ENCODE data around the gene BNIP3. TPM values are rescaled to one million over a fixed set of nuclear protein-coding genes. Genes with fewer than 3 reads are reported as not detected.

The BNIP3 gene
- total RNA-seq, 1 donor from 2014 or later: 29.2 TPM

- TF ChIP-seq CTCF (IDR thresholded peaks at IDR 0.05): no peak
- Mint-ChIP-seq H3K4me3 (ENCODE audit: unreplicated experiment) (no peak overlapping the region), H3K27me3 (ENCODE audit: unreplicated experiment) (peaks cover 13% of the 10 kb centered on the region), H3K27ac (ENCODE audit: unreplicated experiment) (no peak overlapping the region), H3K4me1 (ENCODE audit: unreplicated experiment) (peaks cover 22% of the 10 kb centered on the region), H3K9me3 (ENCODE audit: unreplicated experiment) (no peaks in the 10 kb centered on the region), H3K36me3 (ENCODE audit: unreplicated experiment) (no peaks in the 10 kb centered on the region)
- no peak for DNase-seq (ENCODE audit: extremely low spot score, unreplicated experiment)
Measured at GRCh38 chr10:131998845-131999681, 17.3 kb upstream of the BNIP3 start.

GRCh38 chr10:131998050-131998844, 16.5 kb upstream of the BNIP3 start:
- Mint-ChIP-seq H3K27ac (ENCODE audit: unreplicated experiment) (peak overlapping the region; percentile 78), H3K4me1 (ENCODE audit: unreplicated experiment) (peaks cover 22% of the 10 kb centered on the region), H3K36me3 (ENCODE audit: unreplicated experiment) (no peaks in the 10 kb centered on the region), H3K4me3 (ENCODE audit: unreplicated experiment) (peak overlapping the region; percentile 45), H3K27me3 (ENCODE audit: unreplicated experiment) (peaks cover 13% of the 10 kb centered on the region), H3K9me3 (ENCODE audit: unreplicated experiment) (no peaks in the 10 kb centered on the region)
- DNase-seq (ENCODE audit: extremely low spot score, unreplicated experiment): no peak
- TF ChIP-seq CTCF (IDR thresholded peaks at IDR 0.05): no peak

GRCh38 chr10:131997366-131998049, 15.8 kb upstream of the BNIP3 start:
- Mint-ChIP-seq H3K27ac (ENCODE audit: unreplicated experiment) (peak overlapping the region; percentile 78), H3K9me3 (ENCODE audit: unreplicated experiment) (no peaks in the 10 kb centered on the region), H3K4me3 (ENCODE audit: unreplicated experiment) (peak overlapping the region; percentile 45), H3K27me3 (ENCODE audit: unreplicated experiment) (peaks cover 7% of the 10 kb centered on the region), H3K4me1 (ENCODE audit: unreplicated experiment) (peaks cover 22% of the 10 kb centered on the region), H3K36me3 (ENCODE audit: unreplicated experiment) (no peaks in the 10 kb centered on the region)
- DNase-seq (ENCODE audit: extremely low spot score, unreplicated experiment): no peak
- no peak for TF ChIP-seq CTCF (IDR thresholded peaks at IDR 0.05)

- H3K27me3 Mint-ChIP-seq (ENCODE audit: unreplicated experiment): no peaks in the 10 kb centered on the region
- H3K9me3 Mint-ChIP-seq (ENCODE audit: unreplicated experiment): no peaks in the 10 kb centered on the region
- no peaks in the 10 kb centered on the region for H3K36me3 Mint-ChIP-seq (ENCODE audit: unreplicated experiment)
- H3K4me3 Mint-ChIP-seq (ENCODE audit: unreplicated experiment): no peak overlapping the region
- H3K27ac Mint-ChIP-seq (ENCODE audit: unreplicated experiment): peak overlapping the region; percentile 78
- DNase-seq (ENCODE audit: extremely low spot score, unreplicated experiment): no peak
- peaks cover 22% of the 10 kb centered on the region for H3K4me1 Mint-ChIP-seq (ENCODE audit: unreplicated experiment)
- TF ChIP-seq CTCF (IDR thresholded peaks at IDR 0.05): no peak
Measured at GRCh38 chr10:131996466-131997365, 15.0 kb upstream of the BNIP3 start.

Measured in osteocyte (in vitro differentiated cells).